ENCODE measurements around the gene KCNIP2. TPM values are rescaled to one million over a fixed set of nuclear protein-coding genes. Genes with fewer than 3 reads are reported as not detected.

Gene KCNIP2
- total and polyA plus RNA-seq, 2 of the 4 experiments (the other 2 are of a cell fraction) = under 0.01 to 0.87 TPM

- ChIA-PET POLR2A (ENCODE audit: unreplicated experiment) (no interaction called here), CTCF (no interaction called here)
- no CpG with 5 or more reads among the region's 1 CpG for WGBS, 2 experiments (ENCODE audit: extremely low coverage in 2 of 2, insufficient read length in 1 of 2)
- Histone ChIP-seq H2BK20ac (ENCODE audit: low read depth, low read length) (no peak overlapping the region), H2BK15ac (ENCODE audit: low read depth, low read length) (no peak overlapping the region), H2BK5ac (ENCODE audit: low read depth, low read length, poor library complexity, severe bottlenecking) (no peak overlapping the region), H3K4me1 (ENCODE audit: control insufficient read depth, insufficient read depth, low read length) (peaks cover 6% of the 10 kb centered on the region), H2AK9ac (replicated peaks; ENCODE audit: low read depth, low read length, poor library complexity) (no peak overlapping the region), H3K23ac (ENCODE audit: low read depth, low read length) (peak overlapping the region; percentile 56; the same call in 1 of the 2 replicates), H3K9me3 (ENCODE audit: control insufficient read depth, insufficient read depth, low read length) (no peaks in the 10 kb centered on the region), H3K4ac (ENCODE audit: low read depth, low read length) (no peak overlapping the region), H3K9me1 (ENCODE audit: insufficient read depth, low read length) (peaks cover 21% of the 10 kb centered on the region), H3K27ac (ENCODE audit: insufficient read depth, low read length) (no peak overlapping the region), H3K14ac (replicated peaks; ENCODE audit: low read depth, low read length) (no peak overlapping the region), H4K5ac (ENCODE audit: low read depth, low read length) (no peak overlapping the region), H3K4me2 (ENCODE audit: low read depth, low read length) (no peak overlapping the region), H2BK120ac (ENCODE audit: low read depth, low read length) (no peak overlapping the region), H4K91ac (ENCODE audit: insufficient read depth, low read depth, low read length) (no peak overlapping the region), H4K8ac (ENCODE audit: low read depth in 2 of 2, low read length in 2 of 2) (no peak overlapping the region), H3K79me1 (ENCODE audit: low read depth in 1 of 2, low read length in 2 of 2) (peaks cover 0 to 19% of the 10 kb centered on the region in 2 experiments; a peak in 2 of 4 replicates), H3K36me3 (ENCODE audit: control insufficient read depth, insufficient read depth, low read length) (no peaks in the 10 kb centered on the region), H2AFZ (replicated peaks; ENCODE audit: low read length, poor library complexity) (no peak overlapping the region), H3K4me3 (ENCODE audit: insufficient read depth, low read depth, low read length) (no peak overlapping the region), H3K18ac (ENCODE audit: low read depth, low read length) (no peak overlapping the region), H3K27me3 (ENCODE audit: control insufficient read depth, insufficient read depth, low read length) (no peaks in the 10 kb centered on the region), H3K56ac (ENCODE audit: extremely low read depth, insufficient read depth, low read length) (no peak overlapping the region), H3K9ac (ENCODE audit: low read depth, low read length) (no peak overlapping the region), H2AK5ac (ENCODE audit: low read depth, low read length) (no peak overlapping the region), H4K20me1 (ENCODE audit: insufficient read depth, low read length) (peaks cover 8% of the 10 kb centered on the region; the same call in 1 of the 2 replicates)
- dilution Hi-C loops (cut with HindIII; ENCODE audit: low sequenced_read_pairs, unreplicated experiment) = no loop called here
- no peak for DNase-seq
- ATAC-seq (ENCODE audit: low read depth) = no peak
- no peak for TF ChIP-seq CEBPB (IDR thresholded peaks at IDR 0.05; ENCODE audit: low read depth, low read length)
- no peak for TF ChIP-seq MXI1 (IDR thresholded peaks at IDR 0.05; ENCODE audit: borderline replicate concordance, low read depth, low read length)
- TF ChIP-seq RFX5 (IDR thresholded peaks at IDR 0.05; ENCODE audit: low read depth, low read length) = no peak
- no peak for TF ChIP-seq USF2 (IDR thresholded peaks at IDR 0.05; ENCODE audit: low read depth, low read length)
- no peak for TF ChIP-seq SMC3 (IDR thresholded peaks at IDR 0.05; ENCODE audit: low read depth, low read length)
- no peak for TF ChIP-seq FOS (IDR thresholded peaks at IDR 0.05; ENCODE audit: low read depth, low read length)
- no peak for TF ChIP-seq RAD21 (IDR thresholded peaks at IDR 0.05; ENCODE audit: low read length)
- TF ChIP-seq CHD1 (IDR thresholded peaks at IDR 0.05; ENCODE audit: low read depth, low read length) = no peak
- in situ Hi-C loops (cut with MboI; ENCODE audit: low sequenced_read_pairs) = no loop called here
- intact Hi-C loops (cut with micrococcal nuclease) = no loop called here
- BruUV-seq (replicated peaks) = no TSS peak
These were observed 10.1 kb downstream of the KCNIP2 start for GRCh38 chr10:101833466-101833865.

Measured in IMR-90 (cell line).